Epidermal melanocyte (primary cell): ENCODE measurements around the gene GRID1.
"Not testable (repeated sequence)": the region's sequence is repeated elsewhere in the genome, so short reads cannot be mapped to it uniquely, and the experiment has no call there.

Experiments
- DNase-seq: peaks from one replicate; pipeline ENCODE4 v3.0.0; 2011; ENCODE audit warnings: low spot score; ENCODE audit not compliant: insufficient read length

The GRID1 gene

GRCh38 chr10:85946713-85947326 lies 419.8 kb downstream of the GRID1 start:
- DNase-seq, result no peak

- no peak for DNase-seq
Measured at GRCh38 chr10:85936161-85936560, 430.4 kb downstream of the GRID1 start.

GRCh38 chr10:85934586-85934985 lies 432.0 kb downstream of the GRID1 start:
- no peak for DNase-seq

GRCh38 chr10:85929993-85930392 lies 436.6 kb downstream of the GRID1 start:
- DNase-seq, result not testable (repeated sequence)

- DNase-seq, result no peak
Measured at GRCh38 chr10:85927952-85928665, 438.5 kb downstream of the GRID1 start.

GRCh38 chr10:85926986-85927385 lies 439.6 kb downstream of the GRID1 start:
- no peak for DNase-seq

GRCh38 chr10:85926136-85926535 lies 440.5 kb downstream of the GRID1 start:
- DNase-seq, result no peak

GRCh38 chr10:85925201-85925750 lies 441.3 kb downstream of the GRID1 start:
- DNase-seq, result no peak

GRCh38 chr10:85924382-85925102 lies 442.1 kb downstream of the GRID1 start:
- DNase-seq, result no peak

GRCh38 chr10:85922356-85923129 lies 444.1 kb downstream of the GRID1 start:
- no peak for DNase-seq

GRCh38 chr10:85921789-85922188 lies 444.8 kb downstream of the GRID1 start:
- no peak for DNase-seq

GRCh38 chr10:85920311-85920710 lies 446.3 kb downstream of the GRID1 start:
- DNase-seq, result no peak

- DNase-seq, result no peak
Measured at GRCh38 chr10:85919491-85920021, 447.0 kb downstream of the GRID1 start.

GRCh38 chr10:85918371-85918770 lies 448.2 kb downstream of the GRID1 start:
- no peak for DNase-seq

GRCh38 chr10:85917601-85918000 lies 449.0 kb downstream of the GRID1 start:
- no peak for DNase-seq

- DNase-seq, result no peak
Measured at GRCh38 chr10:85916994-85917573, 449.5 kb downstream of the GRID1 start.

- no peak for DNase-seq
Measured at GRCh38 chr10:85916286-85916685, 450.3 kb downstream of the GRID1 start.

- no peak for DNase-seq
Measured at GRCh38 chr10:85915245-85915846, 451.2 kb downstream of the GRID1 start.

GRCh38 chr10:85914720-85915119 lies 451.9 kb downstream of the GRID1 start:
- no peak for DNase-seq

- no peak for DNase-seq
Measured at GRCh38 chr10:85908462-85908861, 458.1 kb downstream of the GRID1 start.
